GM19193 (cell line): ENCODE measurements around the gene WDR19.

ENCODE experiments used
- POLR2A ChIP-seq: IDR thresholded peaks from 4 replicates; pipeline ENCODE4 v1.6.1; 2011; ENCODE audit not compliant: insufficient read depth, insufficient read length; ENCODE audit errors: extremely low read depth

The WDR19 gene

DNA sequence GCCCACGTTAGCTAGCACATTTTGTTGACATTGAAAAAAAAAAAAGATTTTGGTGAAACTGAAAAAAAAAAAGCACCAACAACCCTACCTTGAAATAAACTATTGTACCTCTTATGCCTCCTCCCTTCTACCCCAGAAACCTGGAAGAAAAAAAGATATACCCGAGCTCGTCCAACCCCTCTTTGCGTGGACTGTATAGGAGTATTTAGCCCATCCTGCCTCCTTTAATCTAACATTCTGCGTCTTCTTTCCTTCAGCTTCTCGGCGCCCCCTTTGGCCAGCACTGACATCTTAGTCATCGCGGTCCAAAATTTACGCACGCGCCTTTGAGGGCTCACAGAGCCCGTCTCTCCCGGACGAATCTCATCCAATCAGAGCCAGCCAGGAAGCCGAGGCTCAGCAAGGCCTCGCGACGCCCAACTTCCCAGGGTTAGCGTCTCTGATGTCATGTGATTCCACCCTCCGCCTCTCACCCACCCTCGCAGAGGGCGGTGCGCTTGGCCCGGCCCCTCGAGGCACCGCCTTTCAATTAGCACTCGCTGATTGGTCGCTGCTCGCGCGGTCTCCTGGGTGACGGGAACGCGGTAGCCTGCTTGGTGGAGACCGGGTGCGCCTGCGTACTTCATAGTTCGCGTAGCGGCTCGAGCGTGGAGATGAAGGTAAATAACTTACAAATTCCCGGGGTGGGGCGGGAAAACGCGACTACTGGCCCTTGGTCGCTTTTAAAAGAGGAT, at the start of gene WDR19:
TSS of gene WDR19 (plus strand) at position 625 of the 734 bp plus-strand sequence. CDS start at position 654, 29 bp downstream.
- peak; percentile 47 for TF ChIP-seq POLR2A

DNA sequence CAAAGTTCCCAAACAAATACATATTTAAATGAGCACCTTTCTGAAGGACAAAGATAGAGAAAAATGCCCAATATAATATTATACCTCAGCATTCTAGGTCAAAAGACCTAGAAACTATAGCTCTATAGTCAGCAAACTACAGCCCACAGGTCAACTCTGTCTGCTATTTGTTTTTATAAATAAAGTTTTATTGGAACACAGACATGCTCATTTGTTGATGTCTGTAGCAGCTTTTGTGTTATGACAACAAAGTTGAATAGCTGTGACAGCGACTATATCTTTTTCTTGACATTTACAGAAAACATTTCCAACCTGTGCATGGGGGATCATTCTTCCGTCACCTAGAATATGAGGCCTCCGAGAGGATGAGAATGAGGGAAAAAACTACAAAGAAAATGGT, 48.7 kb upstream of the WDR19 start:
- no peak for TF ChIP-seq POLR2A

DNA sequence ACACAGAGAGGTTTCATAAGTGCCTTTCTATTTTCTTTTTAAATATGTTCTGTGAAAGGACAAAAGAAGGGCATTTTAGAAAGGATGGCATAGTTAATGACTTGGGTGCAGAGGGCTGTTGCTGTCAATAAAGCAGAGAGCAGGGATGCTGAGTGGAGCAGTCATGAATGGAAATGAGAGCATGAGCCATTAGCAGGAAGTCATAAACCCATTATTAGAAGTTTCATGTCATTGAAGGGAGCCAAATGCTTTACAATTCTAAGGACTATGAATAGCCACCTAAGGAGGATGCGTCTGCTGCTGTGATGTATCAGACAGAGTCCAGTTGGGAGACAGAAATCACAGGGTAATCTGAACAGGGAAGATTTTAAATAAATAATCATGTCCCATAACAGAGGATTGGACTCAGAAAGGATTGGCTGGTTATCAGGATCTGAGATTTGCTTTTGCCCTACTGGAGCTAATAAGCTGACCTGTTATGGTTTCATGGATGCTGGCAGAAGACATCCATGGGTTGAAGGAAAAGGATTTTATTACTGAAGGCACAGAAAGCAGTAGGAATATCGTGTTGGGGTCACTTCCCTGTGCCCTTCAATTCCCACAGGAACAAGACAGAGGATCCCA, 47.5 kb upstream of the WDR19 start:
- no peak for TF ChIP-seq POLR2A

DNA sequence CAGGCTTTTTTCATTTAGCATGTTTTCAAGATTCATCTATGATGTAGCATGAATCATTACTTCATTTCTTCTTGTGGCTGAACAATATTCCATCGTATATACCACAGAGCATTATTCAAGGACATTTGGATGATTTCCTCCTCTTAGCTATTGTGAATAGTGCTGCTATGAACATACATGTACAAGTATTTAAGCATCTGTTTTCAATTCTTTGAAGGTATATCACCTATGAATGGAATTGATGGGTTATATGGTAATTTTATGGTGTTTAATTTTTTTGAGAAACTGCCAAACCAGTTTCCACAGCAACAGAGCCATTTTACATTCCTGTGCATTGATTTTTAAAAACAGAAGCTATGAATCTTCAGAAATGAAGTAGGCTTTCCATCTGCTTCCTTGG, 36.1 kb upstream of the WDR19 start:
- no peak for TF ChIP-seq POLR2A

DNA sequence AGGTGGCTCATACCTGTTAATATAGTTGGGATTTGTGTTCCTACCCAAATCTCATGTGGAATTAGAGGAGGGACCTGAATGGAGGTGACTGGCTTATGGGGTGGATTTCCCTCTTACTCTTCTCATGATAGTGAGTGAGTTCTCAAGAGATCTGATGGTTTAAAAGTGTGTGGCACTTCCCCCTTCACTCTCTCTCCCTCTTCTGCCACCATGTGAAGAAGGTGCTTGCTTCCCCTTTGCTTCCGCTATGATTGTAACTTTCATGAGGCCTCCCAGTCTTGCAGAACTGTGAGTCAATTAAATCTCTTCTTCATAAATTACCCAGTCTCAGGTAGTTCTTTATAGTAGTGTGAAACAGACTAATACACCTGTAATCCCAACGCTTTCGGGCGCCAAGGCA, 28.3 kb upstream of the WDR19 start:
- TF ChIP-seq POLR2A = no peak

DNA sequence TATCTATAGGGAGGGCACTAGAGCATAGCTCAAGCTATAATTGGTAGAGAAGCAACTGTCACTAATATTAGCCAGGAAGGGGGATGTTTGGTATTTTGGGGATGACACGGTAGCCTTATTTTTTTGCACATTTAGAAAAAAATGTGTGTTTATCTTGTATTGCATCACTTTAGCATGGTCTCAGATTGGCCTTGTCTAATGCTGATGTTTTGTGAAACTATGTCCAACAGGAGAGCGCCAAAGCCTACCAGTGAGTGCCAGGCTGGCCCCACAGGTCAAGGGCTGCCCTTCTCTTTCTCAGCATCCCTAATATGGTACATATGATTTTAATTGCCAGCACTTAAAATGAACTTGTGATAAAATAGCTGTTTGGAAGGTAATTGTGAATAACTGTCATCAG, 24.8 kb upstream of the WDR19 start:
- TF ChIP-seq POLR2A = no peak

DNA sequence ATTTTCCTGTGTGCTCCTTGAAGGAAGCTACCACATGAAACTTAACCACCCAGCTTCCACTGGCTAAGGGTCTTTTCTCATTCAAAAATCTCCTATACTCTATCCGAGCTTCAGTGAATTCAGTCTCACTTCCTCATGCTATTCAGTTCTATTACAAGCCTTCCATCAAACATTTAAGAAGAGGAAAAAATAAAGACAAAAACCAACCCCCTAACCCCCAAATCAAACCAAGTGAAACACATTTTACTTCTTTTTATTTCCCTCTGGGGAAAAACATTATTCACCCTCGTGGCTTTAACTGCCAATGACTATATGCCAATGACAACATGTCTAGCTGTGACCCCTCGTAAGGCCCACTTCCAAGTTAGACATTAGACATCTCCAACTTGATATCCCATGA, 16.2 kb upstream of the WDR19 start:
- TF ChIP-seq POLR2A = no peak

DNA sequence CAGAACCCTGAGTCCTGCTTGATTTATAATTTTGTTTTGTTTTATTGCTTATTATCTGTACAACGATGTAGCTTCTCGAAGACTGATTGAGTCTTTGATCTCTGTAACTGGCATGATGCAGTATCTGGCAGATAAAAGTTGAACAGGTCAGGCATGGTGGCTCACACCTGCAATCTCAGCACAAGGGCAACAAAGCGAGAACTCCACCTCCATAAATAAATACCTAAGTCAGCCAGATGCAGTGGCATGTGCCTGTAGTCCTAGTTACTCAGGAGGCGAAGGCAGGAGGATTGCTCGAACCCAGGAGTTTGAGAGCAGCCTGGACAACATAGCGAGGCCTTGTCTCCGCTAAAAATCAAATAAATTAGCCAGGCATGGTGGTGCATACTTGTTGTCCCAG, 15.7 kb upstream of the WDR19 start:
- TF ChIP-seq POLR2A = no peak

DNA sequence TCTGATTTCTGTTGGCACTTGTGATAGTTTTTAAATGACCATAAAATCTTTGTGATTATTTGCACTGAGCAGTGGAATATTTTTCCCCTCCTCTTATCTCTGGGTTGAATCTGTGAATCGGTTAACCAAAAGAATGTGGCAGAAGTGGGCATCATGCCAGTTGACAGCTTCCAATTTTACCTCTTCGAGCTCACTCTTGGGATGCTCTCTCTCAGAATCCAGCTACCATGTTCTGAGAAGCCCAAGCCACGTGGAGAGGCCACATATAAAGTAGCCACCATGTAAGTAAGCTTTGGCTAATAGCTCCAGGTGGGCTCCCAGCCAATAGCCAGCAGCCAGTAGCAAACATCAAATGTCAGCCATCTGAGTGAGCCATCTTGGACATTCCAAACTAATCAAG, 12.9 kb upstream of the WDR19 start:
- no peak for TF ChIP-seq POLR2A

DNA sequence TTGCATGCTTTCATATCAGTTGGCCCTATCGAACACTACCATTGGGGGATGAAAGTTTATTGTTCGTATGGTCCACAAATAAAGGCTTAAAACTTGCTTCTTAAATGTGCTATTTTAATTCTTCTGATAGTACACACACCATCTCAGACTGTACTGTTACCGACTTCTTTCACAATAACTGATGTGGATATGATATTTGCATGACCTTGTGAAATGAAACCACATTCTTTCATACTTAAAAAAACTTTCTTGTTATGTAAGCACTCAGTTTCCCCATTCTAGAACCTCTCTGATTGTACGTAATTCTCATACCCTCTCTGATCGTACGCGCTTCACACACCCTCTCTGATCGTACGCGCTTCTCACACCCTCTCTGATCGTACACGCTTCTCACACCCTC, 12.0 kb upstream of the WDR19 start:
- TF ChIP-seq POLR2A = no peak

DNA sequence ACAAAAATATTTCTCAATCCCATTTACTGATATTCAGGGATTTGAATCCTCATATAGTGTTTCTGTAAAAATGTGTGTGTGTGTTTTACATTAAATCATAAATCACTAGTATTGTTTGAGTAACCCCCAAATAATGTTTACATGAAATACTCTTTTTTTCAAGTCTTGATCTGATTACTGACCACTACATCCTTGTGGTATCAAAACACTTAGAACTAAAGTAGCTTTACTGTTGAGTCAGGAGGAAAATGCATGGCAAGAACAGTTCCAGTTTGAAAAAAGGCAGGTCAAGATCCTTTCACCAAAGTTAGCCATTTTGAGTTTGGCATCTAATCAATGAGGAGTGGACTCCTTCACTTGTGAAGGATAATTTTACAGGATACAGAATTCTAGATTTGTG, 3.6 kb upstream of the WDR19 start:
- TF ChIP-seq POLR2A = no peak

DNA sequence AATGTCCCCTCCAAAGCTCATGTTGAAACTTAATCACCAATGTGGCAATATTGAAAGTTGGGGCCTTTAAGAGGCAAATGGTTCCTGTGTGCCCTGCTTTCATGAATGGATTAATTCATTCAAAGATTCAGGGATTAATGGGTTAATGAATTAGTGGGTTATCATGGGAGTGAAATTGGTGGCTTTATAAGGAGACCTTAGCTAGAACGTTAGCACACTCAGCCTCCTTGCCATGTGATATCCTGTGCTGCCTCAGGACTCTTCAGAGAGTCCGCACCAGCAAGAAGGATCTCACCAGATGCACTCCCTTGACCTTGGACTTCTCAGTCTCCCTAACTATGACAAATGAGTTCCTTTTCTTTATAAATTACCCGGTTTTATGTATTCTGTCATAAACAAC, 2.6 kb upstream of the WDR19 start:
- TF ChIP-seq POLR2A = no peak

DNA sequence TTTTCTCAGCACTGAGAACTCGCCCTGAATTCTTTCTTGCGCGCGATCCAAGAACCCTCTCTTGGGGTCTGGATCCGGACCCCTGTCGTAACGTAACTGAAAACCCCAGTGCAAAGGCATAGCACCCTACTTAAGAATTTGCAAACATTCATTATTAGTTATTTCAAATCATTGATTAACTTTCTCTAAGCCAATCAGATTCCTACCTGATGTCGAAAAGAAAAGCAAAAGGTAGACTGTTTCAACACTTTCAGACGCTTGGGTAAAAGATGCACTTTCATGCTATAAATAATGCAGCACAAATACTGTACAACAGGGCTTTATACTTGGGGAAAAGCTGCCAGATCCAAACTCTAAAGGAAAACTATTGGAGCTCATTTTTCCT, 817 bp upstream of the WDR19 start:
- TF ChIP-seq POLR2A = no peak

DNA sequence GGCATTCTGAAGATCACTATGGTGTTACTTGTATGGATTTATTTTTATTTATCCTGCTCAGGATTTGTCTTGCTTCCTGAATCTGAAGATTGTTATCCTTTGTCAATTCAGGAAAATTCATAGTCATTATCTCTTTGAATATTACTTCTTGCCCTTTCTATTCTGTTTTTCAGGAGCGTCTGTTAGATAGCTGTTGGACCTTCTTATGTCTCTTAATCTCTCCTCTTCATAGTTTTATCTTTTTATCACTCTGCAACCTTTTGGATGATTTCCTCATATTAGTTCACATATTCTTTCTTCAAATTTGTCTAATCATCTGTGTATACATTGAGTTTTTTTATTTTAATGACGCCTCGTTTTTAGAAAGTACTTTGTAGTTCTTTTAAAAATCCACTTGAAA, 19.6 kb downstream of the WDR19 start:
- no peak for TF ChIP-seq POLR2A

DNA sequence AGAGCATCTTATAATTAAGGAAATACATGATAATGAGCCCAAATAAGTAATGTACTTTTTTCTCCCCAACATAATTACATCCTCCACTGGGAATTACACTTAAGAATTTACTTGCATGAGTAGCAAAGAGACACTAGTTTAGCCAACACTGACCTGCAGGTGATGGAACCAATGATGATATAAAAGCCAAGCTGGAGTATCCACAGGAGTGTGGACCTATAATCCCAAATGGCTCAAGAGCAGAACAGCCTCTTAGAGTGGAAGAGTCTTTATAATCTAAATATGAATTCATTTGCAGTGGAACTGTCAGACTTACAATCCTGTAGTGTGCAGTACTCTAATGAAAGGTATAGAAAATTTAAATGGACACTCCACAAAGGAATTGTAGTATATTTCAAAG, 22.2 kb downstream of the WDR19 start:
- no peak for TF ChIP-seq POLR2A

DNA sequence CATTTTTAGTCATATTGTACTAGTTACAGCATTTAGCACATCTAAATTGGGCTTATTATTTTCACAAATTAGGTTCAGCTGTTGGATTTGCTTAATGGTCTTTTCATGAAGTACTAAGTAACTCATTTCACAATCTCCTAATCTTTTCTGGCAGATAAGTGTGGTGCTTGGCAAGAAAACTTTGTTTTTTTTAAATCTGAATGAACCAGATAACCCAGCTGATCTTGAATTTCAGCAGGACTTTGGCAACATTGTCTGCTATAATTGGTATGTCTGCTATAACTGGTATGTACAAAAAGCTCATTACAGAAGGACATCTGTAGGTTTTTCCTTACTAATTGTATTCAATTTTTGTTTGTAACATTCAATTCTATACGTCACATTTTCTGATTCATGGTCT, 22.7 kb downstream of the WDR19 start:
- no peak for TF ChIP-seq POLR2A

DNA sequence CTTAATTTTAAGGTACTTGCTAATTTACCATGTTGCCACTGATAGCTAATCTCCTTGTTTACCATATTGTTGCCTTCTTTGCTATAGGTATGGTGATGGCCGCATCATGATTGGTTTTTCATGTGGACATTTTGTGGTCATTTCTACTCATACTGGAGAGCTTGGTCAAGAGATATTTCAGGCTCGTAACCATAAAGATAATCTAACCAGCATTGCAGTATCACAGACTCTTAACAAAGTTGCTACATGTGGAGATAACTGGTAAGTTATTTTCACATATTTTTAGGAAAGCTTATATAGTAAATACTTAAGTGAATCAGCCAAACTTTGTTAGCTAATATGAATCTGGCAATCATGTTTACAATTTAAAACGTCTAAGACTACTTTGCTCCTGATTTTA, 23.1 kb downstream of the WDR19 start:
- no peak for TF ChIP-seq POLR2A

DNA sequence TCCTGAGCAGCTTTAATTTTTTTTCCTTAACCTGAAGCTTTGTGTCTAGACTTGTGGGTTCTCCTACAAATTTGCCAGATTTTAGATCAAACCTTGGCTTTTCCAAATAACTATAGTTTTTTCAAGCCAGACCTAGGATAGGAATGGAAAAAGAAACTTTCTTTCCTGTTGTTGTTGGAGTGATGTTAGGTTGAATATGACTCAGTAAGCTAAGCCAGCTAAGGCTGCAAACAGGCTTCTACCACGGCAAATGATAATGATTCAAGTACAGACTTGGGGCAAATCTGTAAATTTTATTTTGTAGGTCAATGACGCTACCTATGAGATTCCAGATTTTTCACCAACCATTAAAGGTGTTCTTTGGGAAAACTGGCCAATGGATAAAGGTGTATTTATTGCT, 45.6 kb downstream of the WDR19 start:
- TF ChIP-seq POLR2A = no peak

DNA sequence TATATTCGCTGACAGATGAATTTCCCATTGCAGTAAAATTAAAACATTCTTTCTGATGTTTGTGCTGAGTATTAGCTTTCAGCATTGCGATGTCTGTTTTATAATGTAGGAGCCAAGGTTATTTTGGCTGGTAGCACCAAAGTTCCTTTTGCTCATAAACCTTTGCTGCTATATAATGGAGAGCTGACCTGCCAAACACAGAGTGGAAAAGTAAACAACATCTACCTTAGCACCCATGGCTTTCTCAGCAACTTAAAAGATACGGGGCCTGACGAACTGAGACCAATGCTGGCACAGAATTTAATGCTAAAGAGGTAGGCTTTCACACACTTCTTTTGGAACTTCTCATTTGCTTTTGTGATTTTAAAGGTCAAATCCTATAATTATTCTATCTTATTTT, 46.0 kb downstream of the WDR19 start:
- TF ChIP-seq POLR2A = no peak
